DND-41 (cell line): ENCODE data around the gene RBKS.
"Not testable (repeated sequence)": the region's sequence is repeated elsewhere in the genome, so short reads cannot be mapped to it uniquely, and the experiment has no call there.

Experiments
- ATAC-seq: fragments of 200-7000 bp; cut with Tn5 transposase; 3 replicates; pipeline ENCODE4 v1.9.1; 2021; ENCODE audit warnings: low read depth; ENCODE audit not compliant: insufficient read depth
- DNase-seq: peaks from one replicate; pipeline ENCODE4 v3.0.0-alpha.2; 2020
- H2AFZ ChIP-seq: 2 replicates; pipeline ENCODE4 v1.6.0; 2012; ENCODE audit warnings: low read depth, low read length
- H3K27ac ChIP-seq: 2 replicates; pipeline ENCODE4 v1.5.1; 2012; ENCODE audit warnings: low read length, inconsistent platforms
- H3K27me3 ChIP-seq: fragments of 200-600 bp; sonication (generic); 2 replicates; pipeline ENCODE4 v1.6.0; 2012; ENCODE audit warnings: low read length, mild to moderate bottlenecking, inconsistent platforms; ENCODE audit not compliant: insufficient read depth, poor library complexity
- H3K36me3 ChIP-seq: 2 replicates; pipeline ENCODE4 v1.5.1; 2012; ENCODE audit warnings: low read length, inconsistent platforms; ENCODE audit not compliant: insufficient read depth
- H3K4me1 ChIP-seq: 2 replicates; pipeline ENCODE4 v1.5.1; 2012; ENCODE audit warnings: mild to moderate bottlenecking, low read length; ENCODE audit not compliant: insufficient read depth
- H3K4me2 ChIP-seq: 2 replicates; pipeline ENCODE4 v1.6.0; 2012; ENCODE audit warnings: mild to moderate bottlenecking, moderate library complexity, low read length, inconsistent platforms; ENCODE audit not compliant: insufficient read depth
- H3K4me3 ChIP-seq, 2 experiments: fragments of 200-600 bp in 1 of 2; shearing (Covaris generic) in 1 of 2; 2 replicates each; pipeline ENCODE4 v1.5.1; 2012 to 2016; ENCODE audit warnings: inconsistent platforms in 2 of 2, low read length in 2 of 2, mild to moderate bottlenecking in 2 of 2, low read depth in 1 of 2, moderate library complexity in 1 of 2
- H3K79me2 ChIP-seq: 2 replicates; pipeline ENCODE4 v1.6.0; 2012; ENCODE audit warnings: low read length, inconsistent platforms; ENCODE audit not compliant: insufficient read depth
- H3K9ac ChIP-seq: 2 replicates; pipeline ENCODE4 v1.6.0; 2012; ENCODE audit warnings: low read depth, mild to moderate bottlenecking, inconsistent platforms, low read length, moderate library complexity
- H3K9me3 ChIP-seq: 2 replicates; pipeline ENCODE4 v1.5.1; 2012; ENCODE audit warnings: low read length, moderate library complexity, mild to moderate bottlenecking, inconsistent platforms; ENCODE audit not compliant: insufficient read depth, severe bottlenecking
- H4K20me1 ChIP-seq: 2 replicates; pipeline ENCODE4 v1.6.0; 2012; ENCODE audit warnings: low read length; ENCODE audit not compliant: insufficient read depth
- CTCF ChIP-seq: IDR thresholded peaks from 2 replicates; pipeline ENCODE4 v1.5.1; 2012; ENCODE audit warnings: borderline replicate concordance, low read length, moderate library complexity, mild to moderate bottlenecking; ENCODE audit not compliant: poor library complexity, severe bottlenecking; ENCODE audit errors: extremely low read depth
- EZH2 ChIP-seq: IDR thresholded peaks from 3 replicates; pipeline ENCODE4 v1.6.1; 2012; ENCODE audit warnings: borderline replicate concordance, low read depth, mild to moderate bottlenecking, moderate library complexity, low read length, inconsistent platforms; ENCODE audit not compliant: severe bottlenecking

RBKS gene

GRCh38 chr2:27871802-27872201 is 18.4 kb downstream of the RBKS start:
- H3K9ac ChIP-seq: no peak overlapping the region
- no peak overlapping the region for H2AFZ ChIP-seq
- H3K79me2 ChIP-seq: no peaks in the 10 kb centered on the region
- H3K4me2 ChIP-seq: no peak overlapping the region
- H3K36me3 ChIP-seq: no peaks in the 10 kb centered on the region
- H3K4me3 ChIP-seq: no peak overlapping the region
- no peaks in the 10 kb centered on the region for H3K27me3 ChIP-seq
- H3K27ac ChIP-seq: no peak overlapping the region
- H3K9me3 ChIP-seq: no peaks in the 10 kb centered on the region
- DNase-seq (no peak), ATAC-seq (no peak)
- no peaks in the 10 kb centered on the region for H4K20me1 ChIP-seq
- TF ChIP-seq CTCF (no peak), EZH2 (no peak)
- no peaks in the 10 kb centered on the region for H3K4me1 ChIP-seq

GRCh38 chr2:27870724-27871123 is 19.5 kb downstream of the RBKS start:
- TF ChIP-seq EZH2 (no peak), CTCF (no peak)
- no peak for ATAC-seq
- no peaks in the 10 kb centered on the region for H3K4me1 ChIP-seq

GRCh38 chr2:27869763-27870162 is 20.4 kb downstream of the RBKS start:
- Histone ChIP-seq H3K4me3 (no peak overlapping the region), H3K36me3 (no peaks in the 10 kb centered on the region), H3K79me2 (no peaks in the 10 kb centered on the region), H3K27me3 (no peaks in the 10 kb centered on the region), H3K4me1 (no peaks in the 10 kb centered on the region), H3K4me2 (no peak overlapping the region), H4K20me1 (no peaks in the 10 kb centered on the region), H3K9me3 (no peaks in the 10 kb centered on the region), H3K27ac (no peak overlapping the region), H2AFZ (no peak overlapping the region), H3K9ac (no peak overlapping the region)
- DNase-seq (no peak), ATAC-seq (no peak)
- TF ChIP-seq EZH2: no peak
- TF ChIP-seq CTCF: no peak

More at GRCh38 chr2:27870724-27871123, 19.5 kb downstream of the RBKS start:
- Histone ChIP-seq H3K9me3 (no peaks in the 10 kb centered on the region), H3K27me3 (no peaks in the 10 kb centered on the region), H3K4me2 (no peak overlapping the region), H3K9ac (no peak overlapping the region), H3K27ac (no peak overlapping the region), H4K20me1 (no peaks in the 10 kb centered on the region), H3K36me3 (no peaks in the 10 kb centered on the region), H3K4me3 (no peak overlapping the region), H2AFZ (no peak overlapping the region), H3K79me2 (no peaks in the 10 kb centered on the region)
- DNase-seq: no peak

DNA sequence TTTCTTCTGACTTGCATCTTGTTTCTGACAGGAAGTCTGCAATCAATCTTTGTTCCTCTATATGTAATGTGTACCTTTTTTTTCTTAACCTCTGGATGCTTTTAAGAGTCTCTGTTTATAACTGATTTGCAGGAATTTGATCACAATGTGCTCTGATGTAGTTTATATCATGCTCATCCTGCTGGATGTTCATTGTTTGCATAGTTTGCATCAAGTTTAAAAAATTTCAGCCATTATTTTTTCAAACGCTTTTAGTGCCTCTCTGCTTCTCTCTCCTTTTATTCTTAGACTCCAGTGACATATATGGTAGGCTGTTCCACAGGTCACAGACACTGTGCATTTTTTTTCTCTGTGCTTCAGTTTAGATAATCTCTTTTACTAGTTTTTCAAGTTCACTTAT is 23.9 kb downstream of the RBKS start:
- no peaks in the 10 kb centered on the region for H3K4me1 ChIP-seq
- DNase-seq: no peak
- H3K36me3 ChIP-seq: no peaks in the 10 kb centered on the region
- H3K9me3 ChIP-seq: no peaks in the 10 kb centered on the region
- H3K27me3 ChIP-seq: no peaks in the 10 kb centered on the region
- TF ChIP-seq CTCF (no peak), EZH2 (no peak)
- H3K4me2 ChIP-seq: no peak overlapping the region
- ATAC-seq: no peak
- H3K4me3 ChIP-seq: no peak overlapping the region
- no peaks in the 10 kb centered on the region for H4K20me1 ChIP-seq
- H3K9ac ChIP-seq: no peak overlapping the region
- H3K79me2 ChIP-seq: no peaks in the 10 kb centered on the region
- H2AFZ ChIP-seq: no peak overlapping the region
- no peak overlapping the region for H3K27ac ChIP-seq

DNA sequence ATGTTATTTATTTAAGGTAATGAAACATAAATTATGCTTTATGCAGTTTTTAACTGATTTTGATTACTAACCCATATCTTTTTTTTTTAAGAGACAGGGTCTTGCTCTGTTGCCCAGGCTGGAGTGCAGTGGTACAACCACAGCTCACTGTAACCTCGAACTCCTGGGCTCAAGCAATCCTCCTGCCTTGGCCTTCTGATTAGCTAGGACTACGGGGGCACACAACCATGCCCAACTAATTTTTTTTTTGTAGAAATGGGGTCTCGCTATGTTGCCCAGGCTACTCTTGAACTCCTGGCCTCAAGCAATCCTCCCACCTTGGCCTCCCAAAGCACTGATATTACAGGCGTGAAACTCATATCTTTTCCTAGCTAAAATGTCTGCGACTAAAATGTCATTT is 26.2 kb downstream of the RBKS start:
- not testable (repeated sequence) for H3K4me2 ChIP-seq, ATAC-seq, H3K4me3 ChIP-seq, H3K27ac ChIP-seq, H4K20me1 ChIP-seq, H3K9me3 ChIP-seq, H3K27me3 ChIP-seq, H3K9ac ChIP-seq, DNase-seq, H2AFZ ChIP-seq, H3K79me2 ChIP-seq, H3K4me1 ChIP-seq, H3K36me3 ChIP-seq
